D721Med (cell line): ENCODE results near the gene LCE1D.

Experiments used
- DNase-seq: peaks from one replicate; pipeline ENCODE4 v3.0.0; 2011; ENCODE audit warnings: low spot score; ENCODE audit not compliant: insufficient read length
- FAIRE-seq: peaks from 2 replicates; lab custom pipeline; 2011; peaks lifted over from hg19 to GRCh38; lab: Jason Lieb, UNC
- CTCF ChIP-seq: IDR thresholded peaks from 2 replicates; pipeline ENCODE4 v1.5.1; 2012; ENCODE audit warnings: mild to moderate bottlenecking, control low read depth; ENCODE audit not compliant: insufficient read depth; ENCODE audit errors: missing control alignments

Gene LCE1D

GRCh38 chr1:152842556-152842955 lies 46.0 kb downstream of the LCE1D start, which contains the start of gene LCE6A:
TSS of gene LCE6A (plus strand) at chr1:152842856. CDS start at chr1:152843521, 665 bp downstream.
- no peak for FAIRE-seq
- TF ChIP-seq CTCF, result no peak
- DNase-seq, result no peak
